ENCODE data around the gene PLAGL1.
"Not testable (repeated sequence)": the region's sequence is repeated elsewhere in the genome, so short reads cannot be mapped to it uniquely, and the experiment has no call there.

PLAGL1 gene

GRCh38 chr6:143937668-143937970 lies 70.4 kb downstream of the PLAGL1 start:
- DNase-seq (ENCODE audit: low read depth), result no peak

GRCh38 chr6:143936778-143937667 lies 71.0 kb downstream of the PLAGL1 start:
- DNase-seq (ENCODE audit: low read depth), result no peak

- DNase-seq (ENCODE audit: low read depth), result no peak
These were observed 71.7 kb downstream of the PLAGL1 start for GRCh38 chr6:143936347-143936746.

- no peak for DNase-seq (ENCODE audit: low read depth)
These were observed 73.2 kb downstream of the PLAGL1 start for GRCh38 chr6:143934867-143935266.

GRCh38 chr6:143934331-143934730 lies 73.7 kb downstream of the PLAGL1 start:
- no peak for DNase-seq (ENCODE audit: low read depth)

- DNase-seq (ENCODE audit: low read depth), result no peak
These were observed 78.1 kb downstream of the PLAGL1 start for GRCh38 chr6:143929975-143930374.

GRCh38 chr6:143928853-143929252 lies 79.2 kb downstream of the PLAGL1 start:
- no peak for DNase-seq (ENCODE audit: low read depth)

GRCh38 chr6:143917026-143917425 lies 91.0 kb downstream of the PLAGL1 start:
- not testable (repeated sequence) for DNase-seq (ENCODE audit: low read depth)

GRCh38 chr6:143912671-143913070 lies 95.4 kb downstream of the PLAGL1 start:
- no peak for DNase-seq (ENCODE audit: low read depth)

GRCh38 chr6:143911028-143911427 lies 97.0 kb downstream of the PLAGL1 start:
- no peak for DNase-seq (ENCODE audit: low read depth)

- DNase-seq (ENCODE audit: low read depth), result no peak
These were observed 105.2 kb downstream of the PLAGL1 start for GRCh38 chr6:143902827-143903226.

GRCh38 chr6:143901885-143902750 lies 105.9 kb downstream of the PLAGL1 start:
- no peak for DNase-seq (ENCODE audit: low read depth)

GRCh38 chr6:143900358-143900757 lies 107.7 kb downstream of the PLAGL1 start:
- no peak for DNase-seq (ENCODE audit: low read depth)

GRCh38 chr6:143896126-143896860 lies 111.8 kb downstream of the PLAGL1 start:
- no peak for DNase-seq (ENCODE audit: low read depth)

- no peak for DNase-seq (ENCODE audit: low read depth)
These were observed 113.4 kb downstream of the PLAGL1 start for GRCh38 chr6:143894655-143895054.
